ENCODE results near the gene HRCT1. TPM values are rescaled to one million over a fixed set of nuclear protein-coding genes. Genes with fewer than 3 reads are reported as not detected.

The HRCT1 gene
- total RNA-seq, 2 donors from 2014 or later = 4.8 to 20.1 TPM

Other genes with a start within 250 kb of the HRCT1 start
- gene RMRP, start 248.2 kb upstream of the HRCT1 start, total RNA-seq = over 10,000 TPM; 18,238 to 21,166 TPM
- 10 to 100 TPM; 54.6 to 60.3 TPM for gene CCDC107, start 247.9 kb upstream of the HRCT1 start, total RNA-seq
- under 1 TPM; 0.29 to 0.46 TPM for gene ARHGEF39, start 241.0 kb upstream of the HRCT1 start, total RNA-seq
- 1 to 10 TPM in 1 of 2 donors, not detected in 1; 1.2 TPM for gene CA9, start 232.3 kb upstream of the HRCT1 start, total RNA-seq
- gene TPM2, start 216.3 kb upstream of the HRCT1 start, total RNA-seq = 1,000 to 10,000 TPM; 2,096 to 3,529 TPM
- 100 to 1,000 TPM; 816 to 836 TPM for gene TLN1, start 174.0 kb upstream of the HRCT1 start, total RNA-seq
- gene CREB3, start 173.5 kb upstream of the HRCT1 start, total RNA-seq = 10 to 100 TPM; 41.7 to 53.0 TPM
- gene GBA2, start 157.0 kb upstream of the HRCT1 start, total RNA-seq = 10 to 100 TPM; 50.1 to 57.7 TPM
- gene RGP1, start 156.9 kb upstream of the HRCT1 start, total RNA-seq = 10 to 100 TPM; 27.8 to 29.5 TPM
- gene MSMP, start 151.9 kb upstream of the HRCT1 start, total RNA-seq = 1 to 10 TPM in 1 of 2 donors, not detected in 1; 1.7 TPM
- 10 to 100 TPM; 27.4 to 47.1 TPM for gene NPR2, start 114.6 kb upstream of the HRCT1 start, total RNA-seq
- 1 to 10 TPM in 1 of 2 donors, under 1 TPM in 1; 0.76 to 3.1 TPM for gene SPAG8, start 93.9 kb upstream of the HRCT1 start, total RNA-seq
- gene HINT2, start 91.2 kb upstream of the HRCT1 start, total RNA-seq = 10 to 100 TPM; 20.0 to 26.8 TPM
- gene FAM221B, start 77.5 kb upstream of the HRCT1 start, total RNA-seq = not detected
- 10 to 100 TPM; 16.1 to 18.5 TPM for gene TMEM8B, start 77.0 kb upstream of the HRCT1 start, total RNA-seq
- not detected for gene OR13J1, start 35.8 kb upstream of the HRCT1 start, total RNA-seq
- gene SPAAR, start 3.3 kb downstream of the HRCT1 start, total RNA-seq = 1 to 10 TPM; 2.5 to 4.0 TPM
- not detected for gene OR2S2, start 52.0 kb downstream of the HRCT1 start, total RNA-seq
- 10 to 100 TPM; 20.1 to 30.3 TPM for gene RECK, start 130.7 kb downstream of the HRCT1 start, total RNA-seq
- 10 to 100 TPM; 52.2 to 74.9 TPM for gene GLIPR2, start 230.5 kb downstream of the HRCT1 start, total RNA-seq